IPS DF 4.7 (cell line): Measurements from ENCODE around the gene SOCS6.

Source experiments
- DNase-seq: peaks from one replicate; pipeline ENCODE4 v3.0.0-alpha.2; 2013; ENCODE audit warnings: low spot score; ENCODE audit errors: extremely low read depth

The SOCS6 gene

GRCh38 chr18:70289351-70290312 is 787 bp downstream of the SOCS6 start:
- no peak for DNase-seq

DNA sequence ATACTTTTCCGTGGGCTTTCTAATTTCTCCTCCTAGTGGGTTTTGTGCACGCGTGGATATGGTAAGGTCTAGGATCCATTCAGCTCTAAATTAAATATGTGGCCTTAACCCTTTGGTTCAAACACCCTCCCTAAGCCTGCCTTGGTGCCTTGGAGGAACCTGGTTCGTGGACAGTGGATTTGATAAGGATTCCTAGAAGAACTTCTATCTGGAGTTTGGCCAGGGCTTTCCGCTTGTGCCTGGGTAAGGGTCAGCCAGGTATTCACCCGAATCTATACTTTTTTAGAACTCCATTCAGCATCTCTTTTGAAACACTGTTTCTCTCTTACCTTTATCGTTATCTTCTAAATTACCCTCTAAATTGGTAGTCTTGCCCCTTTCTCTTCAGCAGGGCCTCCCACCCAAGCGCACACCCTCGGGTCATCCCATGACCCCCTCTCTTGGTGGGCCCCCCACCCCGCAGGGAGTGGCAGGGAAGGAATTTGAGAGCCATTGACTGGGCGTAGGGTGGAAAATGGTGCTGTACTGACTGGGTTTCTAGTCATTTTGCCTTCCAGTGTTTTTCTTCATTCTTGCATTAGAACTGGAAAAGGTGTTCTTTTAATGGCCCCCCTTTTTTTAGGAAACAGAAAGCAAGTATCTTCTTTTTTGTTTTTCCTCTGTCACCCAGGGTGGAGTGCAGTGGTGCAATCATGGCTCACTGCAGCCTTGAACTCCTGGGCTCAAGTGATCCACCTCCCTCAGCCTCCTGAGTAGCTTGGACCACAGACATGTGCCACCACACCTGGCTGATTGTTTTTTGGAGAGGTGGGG is 1.8 kb downstream of the SOCS6 start:
- no peak for DNase-seq

GRCh38 chr18:70291295-70291574 is 2.4 kb downstream of the SOCS6 start:
- DNase-seq, result no peak

DNA sequence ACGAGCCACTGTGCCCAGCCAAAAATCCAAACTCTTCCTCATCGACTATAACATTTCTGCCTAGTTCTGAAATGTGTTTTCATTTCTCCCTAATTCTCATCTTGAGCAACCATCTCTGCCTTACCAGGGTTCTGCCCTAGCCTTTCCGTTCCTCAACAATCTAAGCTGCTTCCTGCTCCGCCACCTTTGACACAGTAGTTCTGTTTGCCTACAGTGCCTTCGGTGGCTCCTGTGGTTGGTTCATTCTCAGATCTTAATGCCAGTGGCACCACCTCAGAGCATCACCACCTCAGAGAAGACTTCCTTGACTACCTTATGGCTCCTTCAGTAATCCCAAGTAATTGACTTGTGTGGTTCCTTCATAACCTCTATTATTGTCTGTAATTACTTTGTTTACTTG is 3.8 kb downstream of the SOCS6 start:
- DNase-seq, result no peak

DNA sequence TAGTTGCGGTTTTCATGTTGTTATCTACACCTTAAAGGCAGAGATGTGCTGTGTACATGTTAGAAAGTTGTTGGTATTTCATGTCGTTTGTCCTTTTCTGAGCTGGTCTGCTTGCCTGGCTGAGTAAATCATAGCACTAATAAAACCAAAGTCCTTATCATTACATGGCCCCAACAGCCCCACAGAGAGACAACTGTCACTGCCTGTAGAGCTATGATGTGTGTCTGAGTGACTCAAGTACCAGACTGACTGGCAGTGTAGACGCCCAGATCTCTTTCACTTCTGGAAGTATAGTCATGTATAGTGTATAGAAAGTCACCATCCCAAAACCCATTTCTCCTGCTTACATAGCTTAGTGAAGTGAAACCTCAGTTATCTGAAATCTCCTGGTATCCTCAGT is 4.3 kb downstream of the SOCS6 start:
- DNase-seq, result no peak

DNA sequence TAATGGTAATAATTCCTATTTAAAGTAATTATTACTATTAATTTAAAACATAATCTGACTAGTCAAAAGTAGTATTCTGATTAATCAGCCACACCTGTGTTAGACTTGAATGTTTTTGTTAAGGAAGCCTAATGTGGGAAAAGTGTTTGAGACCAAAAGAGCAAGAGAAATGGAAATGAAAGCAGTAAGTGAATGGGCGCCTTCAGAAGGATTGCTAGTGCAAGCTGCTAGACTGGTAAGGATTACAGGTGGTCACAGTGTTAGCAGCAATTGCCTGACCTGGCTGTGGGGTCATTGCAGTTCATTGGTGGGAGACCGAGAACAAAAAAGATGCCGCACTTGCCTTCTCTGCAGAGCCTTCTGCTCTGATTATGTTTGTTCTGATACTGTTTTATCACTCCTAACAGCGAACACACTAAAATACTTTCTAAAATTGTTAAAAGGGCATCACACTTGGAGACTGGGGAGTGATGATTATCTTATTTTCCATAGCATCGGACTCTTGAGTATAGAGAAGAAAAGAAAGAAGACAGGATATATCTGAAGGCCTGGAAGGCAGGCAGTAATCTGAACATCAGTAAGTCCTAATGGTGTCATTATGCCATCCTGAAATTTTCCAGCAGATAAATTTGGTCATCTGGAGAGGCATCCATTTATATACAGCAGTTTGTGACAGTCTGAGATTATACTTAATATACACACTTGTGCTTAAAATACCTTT is 5.8 kb downstream of the SOCS6 start:
- DNase-seq, result no peak

DNA sequence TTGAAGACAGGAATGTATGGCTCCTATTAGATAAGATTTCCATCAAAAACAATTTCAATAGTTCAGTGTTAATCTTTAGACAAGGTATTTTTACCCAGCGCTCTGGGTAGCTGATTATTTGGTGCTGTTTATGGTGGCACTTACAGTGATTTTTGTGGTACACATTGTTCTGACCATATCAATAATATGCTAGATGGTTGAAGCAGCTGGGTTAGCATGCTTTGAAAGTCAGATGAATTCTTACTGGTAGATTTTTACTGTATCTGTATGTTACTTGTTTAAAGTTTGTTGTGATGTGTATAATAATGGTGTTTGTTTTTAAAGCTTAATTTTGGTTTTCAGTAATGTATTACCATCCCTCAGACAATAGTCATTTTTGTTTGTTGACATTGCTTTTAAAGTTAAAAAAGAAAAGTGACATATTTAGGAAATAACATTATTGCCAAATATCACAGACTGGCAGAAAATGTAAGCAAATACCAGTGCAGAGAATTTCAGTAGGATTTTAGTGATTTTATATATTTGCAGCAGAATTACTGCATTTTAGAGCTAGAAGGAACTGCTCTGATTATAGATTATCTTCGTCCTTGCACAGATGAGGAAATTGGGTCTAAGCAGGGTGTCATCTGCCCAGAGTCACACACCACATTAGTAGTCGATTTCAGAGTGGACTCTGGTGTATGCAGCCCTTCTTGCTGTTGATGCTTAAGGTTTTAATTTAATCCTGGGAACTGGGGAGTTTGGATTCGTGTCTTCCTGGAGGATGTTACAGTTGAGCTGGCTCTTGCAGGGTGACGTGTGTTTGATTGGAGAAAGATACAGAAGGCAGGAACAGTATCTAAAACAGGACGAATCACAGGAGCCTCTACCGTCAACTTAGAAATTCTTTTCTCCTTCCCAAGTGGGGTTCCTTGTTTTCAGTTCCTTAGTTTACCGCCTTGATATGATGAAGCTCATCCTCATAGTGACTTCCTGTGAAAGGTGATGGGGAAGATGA is 6.6 kb downstream of the SOCS6 start:
- no peak for DNase-seq

DNA sequence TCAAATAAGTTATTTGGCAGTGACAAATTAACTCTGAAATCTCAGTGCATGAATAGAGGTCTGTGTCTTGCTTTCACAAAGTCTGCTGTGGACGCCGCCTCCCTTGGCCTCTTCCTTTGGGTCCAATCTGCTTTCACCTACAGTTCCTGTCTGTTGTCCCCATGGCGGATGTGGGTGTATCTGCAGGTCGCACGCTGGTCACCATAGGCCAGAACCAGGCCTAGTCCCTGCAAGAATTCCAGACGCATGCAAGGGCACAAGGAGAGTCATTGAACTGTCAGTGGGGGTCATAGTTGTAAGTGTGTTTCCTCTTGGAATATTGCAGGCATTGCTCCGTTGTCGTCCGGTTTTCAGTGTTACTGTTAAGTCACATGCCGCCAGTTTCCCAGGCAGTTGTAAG is 7.4 kb downstream of the SOCS6 start:
- DNase-seq, result no peak

DNA sequence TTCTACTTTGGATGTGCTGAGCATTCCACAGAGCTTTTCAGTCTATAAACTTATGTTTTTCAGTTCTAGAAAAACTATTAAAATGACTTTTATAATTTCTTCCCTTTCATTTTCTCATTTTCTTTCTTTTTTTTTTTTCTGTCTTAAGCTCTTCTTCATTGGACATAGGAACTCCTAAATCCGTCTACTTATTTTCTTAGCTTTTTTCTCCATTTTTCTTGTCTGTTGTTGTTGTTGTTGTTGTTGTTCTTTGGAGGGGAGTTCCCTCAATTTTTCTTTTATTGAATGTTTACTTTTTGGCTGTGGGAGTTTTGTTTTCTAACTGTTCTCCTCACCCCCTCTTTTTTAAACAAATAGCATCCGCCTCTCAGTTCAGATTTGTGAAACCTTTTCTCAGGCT is 7.9 kb downstream of the SOCS6 start:
- no peak for DNase-seq

DNA sequence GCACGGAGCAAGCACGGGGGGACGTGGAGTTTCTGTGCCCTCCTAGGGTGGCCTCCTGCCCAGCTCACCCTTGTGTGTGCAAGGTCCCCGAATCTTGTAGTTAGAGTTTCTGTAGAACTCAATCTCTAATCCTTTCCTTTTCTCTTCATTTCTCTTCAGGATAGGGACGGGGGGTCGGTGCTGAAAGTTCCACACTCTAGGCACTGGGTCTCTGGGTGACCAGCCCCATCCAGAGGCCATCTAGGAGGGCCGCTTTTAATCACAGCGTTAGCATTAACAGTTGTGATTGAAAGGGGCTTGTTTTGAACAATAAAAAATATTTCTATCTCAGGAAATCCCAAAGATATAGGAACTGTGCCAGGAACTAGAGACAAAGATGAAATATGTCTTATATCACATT is 10.5 kb downstream of the SOCS6 start:
- no peak for DNase-seq

GRCh38 chr18:70301667-70302066 is 12.8 kb downstream of the SOCS6 start:
- no peak for DNase-seq

DNA sequence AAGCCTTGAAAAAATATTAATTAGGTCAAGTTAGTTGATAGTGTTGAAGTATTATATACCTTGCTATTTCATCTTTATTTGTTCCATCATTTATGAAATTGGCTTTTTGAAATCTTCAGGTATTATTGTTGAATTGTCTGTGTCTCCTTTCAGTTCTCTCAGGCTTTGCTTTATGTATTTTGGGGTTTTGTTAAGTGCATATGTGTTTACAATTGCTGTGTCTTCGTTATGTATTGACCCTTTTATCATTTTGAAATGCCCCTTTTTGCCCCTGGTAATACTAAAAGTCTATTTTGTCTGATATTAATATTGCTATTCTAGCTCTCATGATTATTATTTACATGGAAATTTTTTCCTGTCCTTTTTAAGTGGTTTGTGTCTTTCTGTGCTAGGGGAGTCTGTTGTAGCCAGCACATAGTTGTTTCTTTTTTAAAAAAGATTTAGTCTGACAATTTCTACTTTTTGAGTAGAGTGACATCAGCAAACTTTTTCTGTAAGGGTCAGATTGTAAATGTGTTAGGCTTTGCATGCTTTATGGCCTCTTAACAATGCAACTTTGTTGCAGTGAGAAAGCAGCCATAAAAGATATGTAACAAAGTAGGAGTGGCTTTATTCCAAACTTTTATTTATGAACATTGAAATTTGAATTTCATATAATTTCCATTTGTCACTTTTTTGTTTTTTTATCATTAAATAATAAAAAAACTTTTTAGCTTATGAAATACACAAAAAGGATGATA is 19.9 kb downstream of the SOCS6 start:
- no peak for DNase-seq

GRCh38 chr18:70310560-70311320 is 21.9 kb downstream of the SOCS6 start:
- no peak for DNase-seq

- DNase-seq, result no peak
Observed at GRCh38 chr18:70311726-70312125, 22.9 kb downstream of the SOCS6 start.

DNA sequence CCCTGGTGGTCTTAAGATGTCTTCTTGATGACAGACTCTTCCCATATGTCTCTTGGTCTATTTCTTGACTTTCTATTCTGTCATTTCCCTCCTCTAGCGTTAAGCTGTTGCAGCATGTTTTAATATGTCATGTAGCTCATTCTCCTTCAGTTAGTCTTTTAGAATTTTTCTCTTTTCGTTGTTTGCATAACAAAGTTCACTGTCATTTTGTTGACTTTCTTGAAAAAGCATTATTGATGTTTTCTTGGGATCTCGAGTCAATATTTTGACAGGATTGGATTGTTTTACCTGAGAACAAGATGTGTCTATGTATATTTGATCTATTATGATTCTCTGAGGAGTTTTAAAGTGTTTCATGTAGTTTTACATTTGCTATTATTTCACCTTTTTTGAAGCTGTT is 24.8 kb downstream of the SOCS6 start:
- no peak for DNase-seq

DNA sequence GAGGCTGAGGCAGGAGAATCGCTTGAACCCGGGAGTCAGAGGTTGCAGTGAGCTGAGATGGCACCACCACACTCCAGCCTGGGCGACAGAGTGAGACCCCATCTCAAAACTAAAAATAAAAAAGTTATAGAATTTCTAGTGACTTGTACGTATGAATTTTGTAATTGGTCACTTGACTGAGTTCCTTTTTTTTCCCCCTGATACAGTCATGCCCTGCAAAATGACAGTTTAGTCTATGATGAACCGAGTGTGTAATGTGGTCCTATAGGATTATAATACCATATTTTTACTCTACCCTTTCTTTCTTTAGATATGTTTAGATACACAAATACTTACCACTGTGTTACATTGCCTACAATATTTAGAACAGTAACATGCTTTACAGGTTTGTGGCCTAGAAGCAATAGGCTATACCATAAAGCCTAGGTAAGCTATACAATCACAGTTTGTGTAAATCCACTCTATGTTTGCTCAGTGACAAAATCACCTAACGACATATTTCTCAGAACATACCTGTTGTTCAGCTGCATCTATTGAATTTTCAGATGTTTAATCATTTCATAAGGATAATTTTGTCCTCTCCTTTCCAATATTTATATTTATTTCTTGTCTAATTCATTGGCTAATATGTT is 25.4 kb downstream of the SOCS6 start:
- DNase-seq, result no peak

DNA sequence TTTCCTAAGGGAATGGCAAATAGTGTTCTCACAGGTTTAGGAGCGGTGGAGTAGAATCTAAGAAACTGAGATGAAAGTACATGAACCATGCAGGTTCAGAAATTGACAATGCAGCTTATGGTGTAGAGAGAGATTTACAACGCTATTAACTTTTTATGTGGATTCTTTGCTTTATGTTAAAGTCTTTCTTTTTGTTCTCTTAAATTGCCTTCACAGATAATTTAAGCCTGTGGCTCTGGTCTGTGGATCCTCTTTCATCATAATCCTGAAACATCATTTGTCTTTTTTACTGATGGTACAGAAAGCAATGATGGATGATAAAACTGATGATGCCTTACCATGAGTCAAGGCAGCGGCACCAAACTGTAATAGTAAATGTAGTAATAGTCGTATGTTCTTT is 30.3 kb downstream of the SOCS6 start:
- no peak for DNase-seq

DNA sequence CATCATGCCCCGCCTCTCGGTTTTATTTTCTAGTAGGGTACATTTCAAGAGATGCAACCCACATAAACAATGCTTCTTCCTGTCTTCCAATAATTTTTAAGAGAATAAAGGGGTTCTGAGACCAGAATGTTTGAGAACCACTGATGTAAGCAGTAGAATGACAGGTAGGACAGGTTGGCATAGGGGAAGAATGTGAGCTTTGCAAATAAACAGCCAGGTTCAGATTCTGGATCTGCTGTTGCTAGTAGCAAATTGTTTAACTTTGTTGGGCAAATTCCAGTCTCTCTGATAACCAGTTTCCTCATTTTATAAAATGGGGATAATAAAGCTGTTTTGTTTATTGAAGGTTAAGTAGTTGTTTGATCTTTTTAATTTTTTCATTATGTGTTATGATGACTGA is 32.8 kb downstream of the SOCS6 start:
- no peak for DNase-seq

- DNase-seq, result no peak
Observed at GRCh38 chr18:70322385-70322784, 33.5 kb downstream of the SOCS6 start.
